ENCODE results near the gene RAB11FIP3. TPM values are rescaled to one million over a fixed set of nuclear protein-coding genes. Genes with fewer than 3 reads are reported as not detected.

Gene RAB11FIP3
- total RNA-seq, 4 donors from 2014 or later = 55.5 to 136 (median 106) TPM

DNA sequence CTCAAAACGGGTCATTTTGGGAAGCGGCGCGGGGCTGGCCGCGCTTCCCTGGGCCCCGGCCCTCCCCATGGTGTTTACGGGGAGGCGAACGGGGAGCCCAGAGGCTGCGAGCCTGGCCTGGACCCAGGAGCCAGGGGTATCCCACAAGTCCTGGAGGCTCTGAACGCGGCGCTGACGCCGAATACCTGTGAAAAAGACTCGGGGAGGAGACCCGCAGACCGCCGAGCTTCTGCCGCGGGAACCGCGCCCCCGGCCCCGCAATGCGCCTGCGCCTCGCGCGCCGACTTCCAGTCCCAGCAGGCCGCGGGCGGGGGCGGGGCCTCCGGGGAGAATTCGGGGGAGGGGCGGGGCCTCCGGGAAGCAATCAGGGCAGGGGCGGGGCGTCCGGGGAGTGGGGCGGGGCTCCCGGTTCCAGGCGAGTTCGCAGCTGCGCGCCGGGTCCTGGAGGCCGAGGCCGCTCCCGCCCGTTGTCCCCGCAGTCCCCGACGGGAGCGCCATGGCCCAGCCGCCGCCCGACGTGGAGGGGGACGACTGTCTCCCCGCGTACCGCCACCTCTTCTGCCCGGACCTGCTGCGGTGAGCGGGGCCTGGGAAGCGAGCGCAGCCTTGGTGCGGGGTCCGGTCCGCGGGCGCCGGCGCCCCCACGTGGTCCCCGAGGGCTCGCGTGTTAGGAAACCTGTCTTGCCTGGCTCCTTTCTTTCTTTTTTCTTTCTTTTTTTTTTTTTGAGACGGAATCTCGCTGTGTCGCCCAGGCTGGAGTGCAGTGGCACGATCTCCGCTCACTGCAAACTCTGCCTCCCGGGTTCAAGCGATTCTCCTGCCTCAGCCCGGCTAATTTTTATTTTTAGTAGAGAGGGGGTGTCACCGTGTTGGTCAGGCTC is 23.7 kb upstream of the RAB11FIP3 start, which contains the start of gene DECR2:
Gene DECR2, plus strand, starts transcription at position 418 of the 881 bp plus-strand sequence. Its CDS starts 79 bp downstream, at position 497.
- Histone ChIP-seq H3K36me3 (no peaks in the 10 kb centered on the region), H3K4me1 (peaks cover 0 to 29% (median 0%) of the 10 kb centered on the region in 4 donors), H3K9me3 (no peaks in the 10 kb centered on the region), H3K27ac (peak within 1 kb of the TSS; percentile 74 to 94 (median 88)), H3K27me3 (no peaks in the 10 kb centered on the region), H3K4me3 (peak within 1 kb of the TSS; percentile 74 to 87 (median 82))
- peak; percentile 98 to 99 (median 99) for DNase-seq
- TF ChIP-seq CTCF (IDR thresholded peaks at IDR 0.05) (peak in 5 of 6 experiments; percentile 38 to 62 (median 54)), POLR2A (IDR thresholded peaks at IDR 0.05) (peak; percentile 59 to 73)

GRCh38 chr16:404971-405486 is 20.4 kb upstream of the RAB11FIP3 start:
- peaks cover 0 to 5% (median 0%) of the 10 kb centered on the region in 3 donors for H3K36me3 ChIP-seq
- H3K4me1 ChIP-seq = peaks cover 0 to 18% (median 0%) of the 10 kb centered on the region in 4 donors
- H3K27me3 ChIP-seq = no peaks in the 10 kb centered on the region
- H3K4me3 ChIP-seq = no peak overlapping the region
- TF ChIP-seq POLR2A (IDR thresholded peaks at IDR 0.05) (no peak), CTCF (IDR thresholded peaks at IDR 0.05) (no peak)
- no peaks in the 10 kb centered on the region for H3K9me3 ChIP-seq
- no peak overlapping the region for H3K27ac ChIP-seq
- DNase-seq = no peak

DNA sequence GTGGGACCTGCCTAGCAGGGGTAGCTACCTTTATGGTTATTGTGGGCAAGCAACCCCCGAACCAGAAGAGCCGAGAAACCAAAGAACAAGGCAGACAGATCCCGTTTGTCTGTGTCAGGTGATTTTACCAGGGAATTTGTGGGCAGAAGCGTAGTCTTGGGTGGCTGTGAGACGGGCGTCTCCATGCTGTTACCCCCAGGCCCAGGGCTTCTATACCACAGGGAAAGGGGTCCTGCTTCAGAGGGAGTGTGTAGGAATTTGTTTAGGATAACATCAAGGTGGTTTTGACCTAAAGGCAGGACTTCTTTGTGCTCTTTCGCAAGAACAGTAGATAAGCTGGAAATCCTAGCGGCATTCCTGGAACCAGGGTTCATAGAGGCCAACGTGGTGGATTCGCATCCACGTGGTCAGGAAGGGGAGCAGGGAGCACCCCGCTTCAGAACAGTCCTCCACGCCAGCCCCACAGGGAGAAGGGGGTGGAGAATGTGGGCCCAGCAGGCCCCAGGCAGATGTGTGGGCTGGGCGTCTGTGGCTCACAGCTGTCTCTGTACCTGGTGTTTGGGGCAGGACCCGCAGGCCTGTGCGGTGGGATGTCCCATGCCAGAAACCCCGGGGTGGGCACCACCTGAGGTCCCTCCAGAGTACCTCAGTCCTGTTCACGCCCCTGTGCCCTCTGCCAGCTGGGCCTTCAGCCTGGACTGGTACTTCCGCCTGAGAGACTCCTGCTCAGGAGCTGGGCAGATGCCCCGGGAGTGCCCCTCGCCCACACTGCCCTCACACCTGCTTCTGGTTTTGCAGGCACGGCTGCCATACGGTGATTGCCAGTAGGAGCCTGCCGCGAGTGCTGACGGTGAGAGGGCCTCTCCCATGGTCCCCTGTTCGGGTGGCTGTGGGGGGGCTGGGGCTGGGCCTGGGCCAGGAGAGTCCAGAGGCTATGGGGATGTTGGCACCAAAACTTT is 19.6 kb upstream of the RAB11FIP3 start:
- Histone ChIP-seq H3K9me3 (no peaks in the 10 kb centered on the region), H3K27me3 (no peaks in the 10 kb centered on the region), H3K4me3 (no peak overlapping the region), H3K4me1 (peaks cover 0 to 12% (median 0%) of the 10 kb centered on the region in 4 donors), H3K27ac (no peak overlapping the region), H3K36me3 (peaks cover 0 to 13% (median 0%) of the 10 kb centered on the region in 3 donors)
- no peak for DNase-seq
- TF ChIP-seq CTCF (IDR thresholded peaks at IDR 0.05) = no peak
- TF ChIP-seq POLR2A (IDR thresholded peaks at IDR 0.05) = no peak

- H3K27ac ChIP-seq = no peak overlapping the region
- no peaks in the 10 kb centered on the region for H3K9me3 ChIP-seq
- H3K4me3 ChIP-seq = no peak overlapping the region
- H3K27me3 ChIP-seq = no peaks in the 10 kb centered on the region
- H3K4me1 ChIP-seq = peaks cover 0 to 11% (median 0%) of the 10 kb centered on the region in 4 donors
- H3K36me3 ChIP-seq = peaks cover 0 to 27% (median 0%) of the 10 kb centered on the region in 3 donors
- TF ChIP-seq POLR2A (IDR thresholded peaks at IDR 0.05) (no peak), CTCF (IDR thresholded peaks at IDR 0.05) (no peak)
- DNase-seq = no peak
Observed at GRCh38 chr16:407253-407652, 18.2 kb upstream of the RAB11FIP3 start.

- no peaks in the 10 kb centered on the region for H3K27me3 ChIP-seq
- no peak for TF ChIP-seq CTCF (IDR thresholded peaks at IDR 0.05)
- no peak for TF ChIP-seq POLR2A (IDR thresholded peaks at IDR 0.05)
Observed at GRCh38 chr16:410516-411178, 14.8 kb upstream of the RAB11FIP3 start.

More at GRCh38 chr16:410516-411178, 14.8 kb upstream of the RAB11FIP3 start:
- Histone ChIP-seq H3K27ac (no peak overlapping the region), H3K9me3 (no peaks in the 10 kb centered on the region), H3K4me1 (no peaks in the 10 kb centered on the region), H3K4me3 (no peak overlapping the region), H3K36me3 (peaks cover 0 to 28% (median 0%) of the 10 kb centered on the region in 3 donors)
- no peak for DNase-seq
